Sigmoid colon (tissue), 3 donors: Measurements from ENCODE around the gene HSF4.

ENCODE experiments used
- POLR2A ChIP-seq, 2 donors: fragments of 450-650 bp; IDR thresholded peaks; one replicate each; pipeline ENCODE4 v1.6.1; 2016; ENCODE audit warnings: antibody characterized with exemption in 2 of 2, mild to moderate bottlenecking in 2 of 2, moderate library complexity in 2 of 2
- TF ChIP-seq, protein P1 (sequence below), 4 experiments: fragments of 450-650 bp in 3 of 4; fragments of 200-600 bp in 1 of 4; IDR thresholded peaks; one replicate each; pipeline ENCODE4 v1.5.1; 2016 to 2019; ENCODE audit warnings: antibody characterized with exemption in 4 of 4, mild to moderate bottlenecking in 3 of 4, moderate library complexity in 2 of 4

DNA sequence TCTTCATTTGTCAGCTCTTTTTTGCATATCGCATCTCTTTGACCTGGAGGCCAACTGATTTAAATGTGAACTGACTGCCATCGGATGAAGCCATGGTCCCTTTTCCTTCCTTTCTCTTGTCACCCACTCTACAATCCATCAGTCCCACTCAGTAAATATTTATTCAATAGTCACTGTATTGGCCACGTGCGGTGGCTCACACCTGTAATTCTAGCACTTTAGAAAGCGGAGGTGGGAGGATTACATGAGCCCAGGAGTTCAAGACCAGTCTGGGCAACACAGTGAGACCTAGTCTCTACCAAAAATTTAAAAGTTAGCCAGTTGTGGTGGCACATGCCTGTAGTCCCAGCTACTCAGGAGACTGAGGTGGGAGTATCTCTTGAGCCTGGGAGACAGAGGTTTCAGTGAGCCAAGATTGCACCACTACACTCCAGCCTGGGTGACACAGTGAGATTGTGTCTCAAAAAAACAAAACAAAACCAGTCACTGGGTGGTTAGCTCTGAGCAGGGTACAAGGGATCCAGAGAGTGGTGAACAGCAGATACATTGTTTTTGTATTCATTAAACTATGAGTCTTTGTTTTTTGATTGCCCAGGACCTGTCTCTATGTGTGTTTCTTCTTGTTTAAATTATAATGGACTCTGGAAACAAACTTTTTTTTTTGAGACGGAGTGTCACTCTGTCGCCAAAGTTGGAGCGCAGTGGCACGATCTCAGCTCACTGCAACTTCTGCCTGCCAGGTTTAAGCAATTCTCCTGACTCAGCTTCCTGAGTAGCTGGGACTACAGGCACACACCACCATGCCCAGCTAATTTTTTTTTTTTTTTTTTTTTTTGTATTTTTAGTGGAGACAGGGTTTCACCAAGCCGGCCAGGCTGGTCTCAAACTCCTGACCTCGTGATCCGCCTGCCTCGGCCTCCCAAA is 47.9 kb upstream of the HSF4 start:
- no peak for TF ChIP-seq POLR2A (IDR thresholded peaks at IDR 0.05)
- TF ChIP-seq, protein P1, sequence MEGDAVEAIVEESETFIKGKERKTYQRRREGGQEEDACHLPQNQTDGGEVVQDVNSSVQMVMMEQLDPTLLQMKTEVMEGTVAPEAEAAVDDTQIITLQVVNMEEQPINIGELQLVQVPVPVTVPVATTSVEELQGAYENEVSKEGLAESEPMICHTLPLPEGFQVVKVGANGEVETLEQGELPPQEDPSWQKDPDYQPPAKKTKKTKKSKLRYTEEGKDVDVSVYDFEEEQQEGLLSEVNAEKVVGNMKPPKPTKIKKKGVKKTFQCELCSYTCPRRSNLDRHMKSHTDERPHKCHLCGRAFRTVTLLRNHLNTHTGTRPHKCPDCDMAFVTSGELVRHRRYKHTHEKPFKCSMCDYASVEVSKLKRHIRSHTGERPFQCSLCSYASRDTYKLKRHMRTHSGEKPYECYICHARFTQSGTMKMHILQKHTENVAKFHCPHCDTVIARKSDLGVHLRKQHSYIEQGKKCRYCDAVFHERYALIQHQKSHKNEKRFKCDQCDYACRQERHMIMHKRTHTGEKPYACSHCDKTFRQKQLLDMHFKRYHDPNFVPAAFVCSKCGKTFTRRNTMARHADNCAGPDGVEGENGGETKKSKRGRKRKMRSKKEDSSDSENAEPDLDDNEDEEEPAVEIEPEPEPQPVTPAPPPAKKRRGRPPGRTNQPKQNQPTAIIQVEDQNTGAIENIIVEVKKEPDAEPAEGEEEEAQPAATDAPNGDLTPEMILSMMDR (IDR thresholded peaks at IDR 0.05), result no peak
